OCI-LY3 (cell line): ENCODE results near the gene ACTL10.

ENCODE experiments used
- H2AFZ ChIP-seq: fragments of 200-600, 300-600 bp; shearing (Covaris generic); 2 replicates; pipeline ENCODE4 v1.6.0; 2014; ENCODE audit warnings: antibody characterized with exemption, low read depth, low read length
- H3K27ac ChIP-seq: fragments of 200-600, 300-600 bp; sonication (generic); 2 replicates; pipeline ENCODE4 v1.5.1; 2014; ENCODE audit warnings: mild to moderate bottlenecking, low read length, moderate library complexity, mixed read lengths
- H3K27me3 ChIP-seq: fragments of 200-600, 300-600 bp; sonication (generic); 2 replicates; pipeline ENCODE4 v1.6.1; 2014; ENCODE audit warnings: low read depth, low read length, mixed read lengths
- H3K36me3 ChIP-seq: fragments of 200-600, 300-600 bp; sonication (generic); replicated peaks from 2 replicates; pipeline ENCODE3; 2014; ENCODE audit warnings: low read depth, low read length, mixed read lengths
- H3K4me1 ChIP-seq: fragments of 300-600, 200-600 bp; sonication (generic); 2 replicates; pipeline ENCODE4 v1.6.1; 2014; ENCODE audit warnings: low read length, mixed read lengths
- H3K4me2 ChIP-seq: fragments of 200-600, 300-600 bp; sonication (generic); 2 replicates; pipeline ENCODE4 v1.6.1; 2014; ENCODE audit warnings: low read length, mixed read lengths
- H3K4me3 ChIP-seq: fragments of 300-600, 200-600 bp; sonication (generic); 2 replicates; pipeline ENCODE4 v1.5.1; 2014; ENCODE audit warnings: antibody characterized with exemption, mild to moderate bottlenecking, low read length, moderate library complexity
- H3K79me2 ChIP-seq: fragments of 300-600, 200-600 bp; shearing (Covaris generic); 2 replicates; pipeline ENCODE4 v1.6.1; 2014; ENCODE audit warnings: mild to moderate bottlenecking, low read length, mixed read lengths
- H3K9ac ChIP-seq: fragments of 300-600, 200-600 bp; shearing (Covaris generic); 2 replicates; pipeline ENCODE4 v1.6.0; 2014; ENCODE audit warnings: mild to moderate bottlenecking, low read length, moderate library complexity
- H3K9me3 ChIP-seq: fragments of 200-600, 300-600 bp; shearing (Covaris generic); 2 replicates; pipeline ENCODE4 v1.6.1; 2014; ENCODE audit warnings: low read length, mixed read lengths; ENCODE audit not compliant: insufficient read depth
- H4K20me1 ChIP-seq: fragments of 200-600, 300-600 bp; sonication (generic); 2 replicates; pipeline ENCODE4 v1.6.1; 2016; ENCODE audit warnings: low read length, mixed read lengths; ENCODE audit not compliant: insufficient read depth
- CTCF ChIP-seq: fragments of 200-600, 300-600 bp; sonication (generic); IDR thresholded peaks from 2 replicates; pipeline ENCODE4 v1.5.1; 2014; ENCODE audit warnings: antibody characterized with exemption, low read length, low read depth
- EZH2phosphoT487 ChIP-seq: fragments of 200-600 bp; shearing (Covaris generic); IDR thresholded peaks from 2 replicates; pipeline ENCODE4 v1.6.1; 2018; ENCODE audit warnings: antibody characterized with exemption, mixed run types, low read depth

Gene ACTL10

GRCh38 chr20:33647603-33648395 lies 18.9 kb upstream of the ACTL10 start:
- Histone ChIP-seq H3K4me1 (peaks cover 22% of the 10 kb centered on the region), H3K27me3 (no peaks in the 10 kb centered on the region), H3K36me3 (peaks cover 17% of the 10 kb centered on the region), H3K9ac (no peak overlapping the region), H3K4me3 (no peak overlapping the region), H2AFZ (no peak overlapping the region), H3K79me2 (no peaks in the 10 kb centered on the region), H3K27ac (no peak overlapping the region), H4K20me1 (no peaks in the 10 kb centered on the region), H3K9me3 (no peaks in the 10 kb centered on the region), H3K4me2 (no peak overlapping the region)
- TF ChIP-seq CTCF (no peak), EZH2phosphoT487 (no peak)

- Histone ChIP-seq H3K27me3 (no peaks in the 10 kb centered on the region), H3K4me2 (no peak overlapping the region), H4K20me1 (no peaks in the 10 kb centered on the region), H2AFZ (no peak overlapping the region), H3K9me3 (no peaks in the 10 kb centered on the region), H3K4me1 (peaks cover 29% of the 10 kb centered on the region), H3K27ac (no peak overlapping the region), H3K36me3 (peaks cover 17% of the 10 kb centered on the region), H3K9ac (no peak overlapping the region), H3K4me3 (no peak overlapping the region), H3K79me2 (no peaks in the 10 kb centered on the region)
- TF ChIP-seq EZH2phosphoT487 (no peak), CTCF (no peak)
Measured at GRCh38 chr20:33648396-33649004, 18.2 kb upstream of the ACTL10 start.

GRCh38 chr20:33649201-33649681 lies 17.5 kb upstream of the ACTL10 start:
- Histone ChIP-seq H3K4me1 (peaks cover 36% of the 10 kb centered on the region), H3K27ac (no peak overlapping the region), H3K27me3 (no peaks in the 10 kb centered on the region), H3K36me3 (peaks cover 17% of the 10 kb centered on the region), H3K4me2 (no peak overlapping the region), H2AFZ (no peak overlapping the region), H3K9me3 (no peaks in the 10 kb centered on the region), H3K9ac (no peak overlapping the region), H4K20me1 (no peaks in the 10 kb centered on the region), H3K79me2 (no peaks in the 10 kb centered on the region), H3K4me3 (no peak overlapping the region)
- TF ChIP-seq CTCF (no peak), EZH2phosphoT487 (no peak)

GRCh38 chr20:33650111-33650752 lies 16.5 kb upstream of the ACTL10 start:
- Histone ChIP-seq H3K4me1 (peaks cover 36% of the 10 kb centered on the region), H4K20me1 (no peaks in the 10 kb centered on the region), H3K79me2 (no peaks in the 10 kb centered on the region), H3K9me3 (no peaks in the 10 kb centered on the region), H3K4me3 (no peak overlapping the region), H2AFZ (no peak overlapping the region), H3K4me2 (no peak overlapping the region), H3K27me3 (no peaks in the 10 kb centered on the region), H3K9ac (no peak overlapping the region), H3K27ac (no peak overlapping the region), H3K36me3 (peaks cover 7% of the 10 kb centered on the region)
- TF ChIP-seq EZH2phosphoT487 (no peak), CTCF (no peak)
